CD4-positive, alpha-beta memory T cell (primary cell): ENCODE results near the gene SMIM1. TPM values are rescaled to one million over a fixed set of nuclear protein-coding genes. Genes with fewer than 3 reads are reported as not detected.
"Not testable (repeated sequence)": the region's sequence is repeated elsewhere in the genome, so short reads cannot be mapped to it uniquely, and the experiment has no call there.

Experiments
- CTCF ChIA-PET: fragments of 350-600 bp; sonication (Branson Sonifier 250); formaldehyde crosslinking; loops from one replicate; lab custom pipeline; 2021; ENCODE audit warnings: inconsistent platforms; ENCODE audit not compliant: partially characterized antibody; lab: Charles Lee
- POLR2A ChIA-PET: fragments of 350-600 bp; sonication (Branson Sonifier 250); formaldehyde crosslinking; loops from one replicate; lab custom pipeline; 2021; ENCODE audit not compliant: partially characterized antibody; lab: Charles Lee
- DNase-seq, 5 donors: peaks; one replicate each; pipeline versions ENCODE4 v3.0.0 to v3.0.0-alpha.2; 2020 to 2022; ENCODE audit warnings: mixed read lengths in 1 of 5
- H3K27ac ChIP-seq: one replicate; pipeline ENCODE4 v1.7.0; 2013; ENCODE audit warnings: low read depth, low read length
- H3K27me3 ChIP-seq: 2 replicates; pipeline ENCODE4 v1.7.0; 2013; ENCODE audit warnings: mild to moderate bottlenecking, low read length, moderate library complexity; ENCODE audit not compliant: insufficient read depth
- H3K36me3 ChIP-seq: 2 replicates; pipeline ENCODE4 v1.7.0; 2013; ENCODE audit warnings: mild to moderate bottlenecking, low read length, moderate library complexity; ENCODE audit not compliant: insufficient read depth
- H3K4me1 ChIP-seq: 2 replicates; pipeline ENCODE4 v1.7.0; 2013; ENCODE audit warnings: mild to moderate bottlenecking, low read length, moderate library complexity; ENCODE audit not compliant: insufficient read depth
- H3K4me3 ChIP-seq, 2 donors: one replicate each; pipeline ENCODE4 v1.7.0; 2013; ENCODE audit warnings: low read length in 2 of 2, mild to moderate bottlenecking in 1 of 2
- H3K9me3 ChIP-seq, 2 donors: one replicate each; pipeline ENCODE4 v1.7.0; 2013; ENCODE audit warnings: low read length in 2 of 2, control low read depth in 1 of 2; ENCODE audit not compliant: control insufficient read depth in 1 of 2
- H3K27ac Mint-ChIP-seq, 7 donors: one replicate each; pipeline ENCODE4 v1.8.0; 2020 to 2021; ENCODE audit warnings: mixed read lengths in 7 of 7, mild to moderate bottlenecking in 6 of 7, inconsistent platforms in 3 of 7, moderate library complexity in 3 of 7
- H3K27me3 Mint-ChIP-seq, 2 donors: one replicate each; pipeline ENCODE4 v1.8.0; 2020 to 2021; ENCODE audit warnings: mixed read lengths in 2 of 2
- H3K36me3 Mint-ChIP-seq, 2 donors: one replicate each; pipeline ENCODE4 v1.8.0; 2020 to 2021; ENCODE audit warnings: mixed read lengths in 2 of 2, inconsistent platforms in 1 of 2, mild to moderate bottlenecking in 1 of 2
- H3K4me1 Mint-ChIP-seq, 4 donors: one replicate each; pipeline ENCODE4 v1.8.0; 2020 to 2021; ENCODE audit warnings: mixed read lengths in 4 of 4, mild to moderate bottlenecking in 1 of 4
- H3K4me3 Mint-ChIP-seq, 8 donors: one replicate each; pipeline ENCODE4 v1.8.0; 2020 to 2021; ENCODE audit warnings: mixed read lengths in 8 of 8, mild to moderate bottlenecking in 7 of 8, moderate library complexity in 6 of 8, inconsistent platforms in 3 of 8
- H3K9me3 Mint-ChIP-seq, 8 donors: one replicate each; pipeline ENCODE4 v1.8.0; 2020 to 2021; ENCODE audit warnings: mixed read lengths in 8 of 8, mild to moderate bottlenecking in 5 of 8, inconsistent platforms in 3 of 8, moderate library complexity in 1 of 8
- intact Hi-C: fragments of 100-400 bp; cut with micrococcal nuclease; formaldehyde crosslinking; loops from one replicate; pipeline ENCODE4 v1.15.1; 2023
- polyA plus RNA-seq, 2 donors: library from polyadenylated mRNA; unstranded; fragments of 300-500 nt; fragmentation: Illumina TruSeq; gene quantifications; one replicate each; pipeline ENCODE4 v1.2.3, GENCODE V29; 2021
- total RNA-seq, 2 experiments: library from RNA; stranded (reverse); gene quantifications; one replicate each; pipeline ENCODE4 v1.2.3, GENCODE V29; 2021

Gene SMIM1
- total and polyA plus RNA-seq, 4 experiments from 2014 or later, result 0.52 to 4.7 (median 2.3) TPM

DNA sequence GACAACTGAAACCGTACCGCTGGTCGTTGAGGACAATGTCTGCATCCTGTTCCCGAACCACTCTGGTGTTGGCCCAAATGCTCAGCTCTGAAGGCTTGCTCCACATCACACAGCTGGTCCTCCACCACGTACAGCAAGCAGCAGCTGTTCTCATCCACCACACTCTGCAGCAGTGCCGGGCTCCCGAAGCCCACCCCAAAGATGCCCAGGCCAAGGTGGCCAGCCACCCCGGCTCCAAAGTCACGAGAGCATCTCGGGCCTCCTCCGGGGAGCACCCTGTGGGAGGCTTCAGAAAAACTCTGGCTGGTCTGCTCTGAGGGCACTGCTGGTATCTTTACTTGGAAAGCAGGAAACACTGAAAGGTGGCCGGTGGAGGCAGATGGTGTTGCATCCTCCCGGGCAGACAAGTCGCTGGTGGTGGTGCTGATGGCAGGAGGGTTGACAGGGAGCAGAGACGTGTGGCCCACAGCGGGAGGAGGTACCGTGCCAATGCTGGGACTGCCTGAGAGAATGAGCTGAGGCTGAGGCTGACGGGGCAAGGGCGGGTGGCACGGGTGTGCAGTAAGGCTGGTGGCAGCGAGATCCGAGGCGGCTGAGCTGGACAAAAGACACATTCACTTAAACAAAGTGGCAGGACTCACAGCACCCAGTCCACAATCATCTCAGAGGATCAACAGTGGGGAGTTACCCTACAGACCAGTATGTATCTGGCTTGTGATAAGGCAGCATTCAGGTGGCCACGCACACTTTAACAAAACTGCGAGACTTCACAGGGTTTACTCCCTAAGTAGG, 26.8 kb upstream of the SMIM1 start:
- Histone ChIP-seq H3K27me3 (no peaks in the 10 kb centered on the region), H3K9me3 (no peaks in the 10 kb centered on the region), H3K27ac (no peak overlapping the region), H3K36me3 (peaks cover 6% of the 10 kb centered on the region), H3K4me3 (no peak overlapping the region), H3K4me1 (peaks cover 17% of the 10 kb centered on the region)
- intact Hi-C loops, result no loop called here
- Mint-ChIP-seq H3K4me3 (peak overlapping the region; percentile 76 to 86 (median 80)), H3K9me3 (no peaks in the 10 kb centered on the region), H3K27ac (peak overlapping the region; percentile 12 to 91 (median 84)), H3K27me3 (no peaks in the 10 kb centered on the region), H3K36me3 (peaks cover 12 to 27% of the 10 kb centered on the region in 2 donors), H3K4me1 (peaks cover 21 to 41% (median 33%) of the 10 kb centered on the region in 4 donors)
- CTCF ChIA-PET, result no interaction called here
- peak in 1 of 5 donors; percentile 5 for DNase-seq
- POLR2A ChIA-PET, result no interaction called here

DNA sequence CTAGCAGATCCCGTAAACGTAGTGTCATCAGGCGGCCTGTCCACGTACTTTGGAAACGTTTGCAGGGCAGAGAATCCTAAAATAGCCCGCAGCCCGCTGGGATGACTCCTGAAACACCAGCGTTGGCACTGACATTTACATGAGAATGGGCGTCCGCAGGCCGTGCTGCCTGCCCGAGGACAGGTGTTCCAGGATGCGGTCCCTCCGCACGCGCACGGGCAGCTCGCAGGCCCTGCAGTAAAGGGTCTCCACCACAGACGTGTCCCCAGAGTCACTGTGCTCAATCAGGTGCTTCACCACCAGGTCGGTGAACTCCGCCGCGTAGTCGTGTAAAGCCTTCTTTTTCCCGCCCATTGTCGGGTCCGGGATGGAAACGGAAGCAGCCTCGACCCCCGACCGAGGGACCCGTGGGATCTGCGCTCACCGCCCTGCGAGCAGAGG, 26.1 kb upstream of the SMIM1 start:
- peak overlapping the region in 1 of 2 donors; percentile 57 for H3K4me3 ChIP-seq
- peaks cover 9 to 24% of the 10 kb centered on the region in 2 donors for H3K36me3 Mint-ChIP-seq
- POLR2A ChIA-PET, result interaction anchor here (0.6 kb wide), 1 partner anchor 29 kb away, joined by 3 read pairs; no protein-coding TSS in a partner anchor

DNA sequence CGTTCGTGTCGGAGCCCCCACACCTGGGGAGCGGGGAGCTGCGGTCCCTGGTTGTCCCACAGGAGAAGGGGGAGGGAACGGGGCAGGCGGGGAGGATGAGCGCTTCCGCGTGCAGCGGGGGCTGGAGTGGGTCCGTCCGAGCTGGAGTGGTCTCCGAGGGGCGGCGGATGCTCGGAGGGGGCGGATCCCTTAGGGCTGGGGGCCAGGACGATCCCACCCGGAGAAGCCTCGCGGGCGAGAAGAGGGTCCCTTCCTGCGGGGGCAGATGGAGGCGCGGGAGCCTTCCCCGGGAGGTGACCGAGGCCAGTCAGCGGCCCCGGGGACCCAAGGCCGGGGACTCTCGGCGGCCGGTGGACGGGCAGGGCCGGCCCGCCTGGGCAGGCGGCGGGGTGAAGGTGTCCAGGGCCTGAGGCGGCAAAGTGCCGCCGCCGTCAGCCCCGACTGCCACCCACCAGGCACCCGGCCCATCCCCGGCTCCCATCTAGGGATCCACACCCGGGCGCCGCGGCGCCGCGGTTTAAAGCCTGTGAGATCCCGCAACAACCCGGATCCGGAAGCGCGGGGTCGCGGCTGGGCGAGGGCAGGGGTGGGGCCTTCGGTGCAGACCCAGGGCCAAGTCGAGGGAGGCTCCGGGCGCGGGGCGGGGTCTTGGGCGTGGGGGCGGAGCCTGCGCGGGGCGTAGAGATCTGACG, 25.6 kb upstream of the SMIM1 start:
- Histone ChIP-seq H3K4me1 (peaks cover 17% of the 10 kb centered on the region), H3K27me3 (no peaks in the 10 kb centered on the region), H3K36me3 (peaks cover 6% of the 10 kb centered on the region), H3K4me3 (peak overlapping the region in 1 of 2 donors; percentile 57), H3K9me3 (no peaks in the 10 kb centered on the region), H3K27ac (peak overlapping the region; percentile 36)
- Mint-ChIP-seq H3K4me3 (peak overlapping the region; percentile 78 to 86 (median 80)), H3K27me3 (no peaks in the 10 kb centered on the region), H3K9me3 (no peaks in the 10 kb centered on the region), H3K36me3 (peaks cover 4 to 18% of the 10 kb centered on the region in 2 donors), H3K4me1 (peaks cover 21 to 41% (median 32%) of the 10 kb centered on the region in 4 donors), H3K27ac (peak overlapping the region in 6 of 7 donors; percentile 52 to 87 (median 78))
- intact Hi-C loops, result loop anchor here (1.0 kb wide), 2 partner anchors 25 to 49 kb away; partner anchors contain the start of genes LRRC47 and SMIM1
- ChIA-PET POLR2A (interaction anchor here (0.6 kb wide), 2 partner anchors 20 to 29 kb away, joined by 3 read pairs; no protein-coding TSS in a partner anchor), CTCF (no interaction called here)
- peak; percentile 81 to 89 (median 83) for DNase-seq

More for the DNA sequence above, 26.1 kb upstream of the SMIM1 start:
- peaks cover 17% of the 10 kb centered on the region for H3K4me1 ChIP-seq
- no peaks in the 10 kb centered on the region for H3K9me3 ChIP-seq
- H3K4me1 Mint-ChIP-seq, result peaks cover 21 to 41% (median 33%) of the 10 kb centered on the region in 4 donors
- peaks cover 6% of the 10 kb centered on the region for H3K36me3 ChIP-seq
- peak overlapping the region; percentile 70 to 87 (median 84) for H3K27ac Mint-ChIP-seq
- intact Hi-C loops, result no loop called here
- H3K9me3 Mint-ChIP-seq, result no peaks in the 10 kb centered on the region
- DNase-seq, result peak in 1 of 5 donors; percentile 8
- CTCF ChIA-PET, result no interaction called here
- H3K4me3 Mint-ChIP-seq, result peak overlapping the region; percentile 76 to 86 (median 80)
- H3K27ac ChIP-seq, result peak overlapping the region; percentile 36
- H3K27me3 Mint-ChIP-seq, result no peaks in the 10 kb centered on the region
- H3K27me3 ChIP-seq, result no peaks in the 10 kb centered on the region

DNA sequence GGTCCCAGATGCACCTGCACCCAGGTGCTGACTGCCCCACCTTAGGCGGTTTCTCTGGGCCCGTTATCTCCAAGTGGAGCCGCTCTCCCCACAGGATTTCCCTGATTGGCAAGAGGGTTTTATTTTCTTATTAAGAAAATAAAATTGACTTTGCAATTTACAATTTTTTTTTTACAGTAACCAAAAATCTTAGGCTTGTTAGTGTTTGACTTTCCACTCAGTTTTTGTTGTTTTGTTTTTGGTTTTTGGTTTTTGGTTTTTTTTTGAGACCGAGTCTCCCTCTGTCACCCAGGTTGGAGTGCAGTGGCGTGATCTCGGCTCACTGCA, 25.1 kb upstream of the SMIM1 start:
- Histone ChIP-seq H3K4me1 (peaks cover 17% of the 10 kb centered on the region), H3K27me3 (no peaks in the 10 kb centered on the region), H3K9me3 (no peaks in the 10 kb centered on the region), H3K4me3 (peak overlapping the region in 1 of 2 donors; percentile 57), H3K27ac (peak overlapping the region; percentile 36), H3K36me3 (peaks cover 3% of the 10 kb centered on the region)
- POLR2A ChIA-PET, result interaction anchor here (0.6 kb wide), 1 partner anchor 19 kb away, joined by 3 read pairs; no protein-coding TSS in a partner anchor
- H3K27ac Mint-ChIP-seq, result peak overlapping the region in 5 of 7 donors; percentile 52 to 85 (median 62)
- no peaks in the 10 kb centered on the region for H3K9me3 Mint-ChIP-seq
- CTCF ChIA-PET, result no interaction called here
- H3K4me1 Mint-ChIP-seq, result peaks cover 21 to 41% (median 32%) of the 10 kb centered on the region in 4 donors
- H3K4me3 Mint-ChIP-seq, result peak overlapping the region; percentile 65 to 79 (median 74)
- H3K27me3 Mint-ChIP-seq, result no peaks in the 10 kb centered on the region
- no peak for DNase-seq
- H3K36me3 Mint-ChIP-seq, result peaks cover 4 to 13% of the 10 kb centered on the region in 2 donors
- intact Hi-C loops, result loop anchor here (1.0 kb wide), 2 partner anchors 25 to 49 kb away; partner anchors contain the start of genes LRRC47 and SMIM1

DNA sequence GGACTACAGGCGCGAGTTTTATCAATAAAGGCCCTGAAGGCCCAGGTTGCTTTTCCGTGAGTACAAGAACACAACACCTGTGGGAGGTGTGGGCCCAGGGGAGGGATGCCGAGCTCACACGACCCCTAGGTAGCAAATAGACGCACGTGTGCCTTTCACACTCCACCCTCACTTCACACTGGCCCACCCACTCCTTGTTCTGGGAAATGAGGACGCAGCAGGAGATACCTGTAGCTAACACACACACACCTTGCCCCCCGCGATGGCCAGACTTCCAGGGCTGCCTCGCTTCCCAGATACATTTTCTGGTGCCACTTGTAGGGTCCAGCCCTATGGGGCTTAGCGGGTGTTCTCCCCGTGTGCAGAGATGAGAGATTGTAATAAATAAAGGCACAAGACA, 24.6 kb upstream of the SMIM1 start:
- CTCF ChIA-PET, result no interaction called here
- Histone ChIP-seq H3K27me3 (no peaks in the 10 kb centered on the region), H3K9me3 (no peaks in the 10 kb centered on the region), H3K27ac (no peak overlapping the region), H3K36me3 (no peaks in the 10 kb centered on the region), H3K4me1 (peaks cover 17% of the 10 kb centered on the region), H3K4me3 (peak overlapping the region in 1 of 2 donors; percentile 57)
- Mint-ChIP-seq H3K9me3 (no peaks in the 10 kb centered on the region), H3K4me3 (peak overlapping the region; percentile 48 to 77 (median 73)), H3K4me1 (peaks cover 21 to 41% (median 32%) of the 10 kb centered on the region in 4 donors), H3K27ac (peak overlapping the region in 5 of 7 donors; percentile 12 to 85 (median 58)), H3K27me3 (no peaks in the 10 kb centered on the region), H3K36me3 (peaks cover 4 to 10% of the 10 kb centered on the region in 2 donors)
- POLR2A ChIA-PET, result interaction anchor here (0.6 kb wide), 1 partner anchor 19 kb away, joined by 3 read pairs; no protein-coding TSS in a partner anchor
- intact Hi-C loops, result loop anchor here (1.0 kb wide), 2 partner anchors 24 to 48 kb away; partner anchors contain the start of genes LRRC47 and SMIM1
- no peak for DNase-seq

DNA sequence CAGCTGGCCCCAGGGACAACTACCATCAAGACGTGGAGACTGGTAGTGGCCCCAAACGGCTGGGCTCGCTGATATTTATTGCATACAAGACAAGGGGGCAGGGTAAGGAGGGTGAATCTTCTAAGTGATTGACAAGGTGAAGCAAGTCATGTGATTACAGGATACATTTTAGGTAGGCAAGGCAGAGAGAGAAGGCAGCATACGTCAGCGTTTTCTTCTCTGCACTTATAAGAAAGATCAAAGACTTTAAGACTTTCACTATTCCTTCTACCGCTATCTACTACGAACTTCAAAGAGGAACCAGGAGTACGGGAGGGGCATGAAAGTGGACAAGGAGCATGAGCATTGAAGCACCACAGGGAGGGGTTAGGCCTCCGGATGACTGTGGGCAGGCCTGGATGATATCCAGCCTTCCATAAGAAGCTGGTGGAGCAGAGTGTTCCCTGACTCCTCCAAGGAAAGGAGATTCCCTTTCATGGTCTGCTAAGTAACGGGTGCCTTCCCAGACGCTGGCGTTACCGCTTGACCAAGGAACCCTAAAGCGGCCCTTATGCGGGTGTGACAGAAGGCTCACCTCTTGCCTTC, 24.1 kb upstream of the SMIM1 start:
- H3K36me3 ChIP-seq, H3K9me3 ChIP-seq, H3K27me3 ChIP-seq, H3K4me3 ChIP-seq, H3K36me3 Mint-ChIP-seq, H3K27ac ChIP-seq, H3K9me3 Mint-ChIP-seq, DNase-seq, intact Hi-C loops, H3K27me3 Mint-ChIP-seq, POLR2A ChIA-PET: not testable (repeated sequence)
- Mint-ChIP-seq H3K27ac (peak overlapping the region in 3 of 7 donors; percentile 42 to 72 (median 58)), H3K4me3 (peak overlapping the region in 7 of 8 donors; percentile 31 to 77 (median 72)), H3K4me1 (peaks cover 18 to 37% (median 30%) of the 10 kb centered on the region in 4 donors)
- CTCF ChIA-PET, result interaction anchor here (1.0 kb wide), 1 partner anchor 9 kb away, joined by 3 read pairs; no protein-coding TSS in a partner anchor
- H3K4me1 ChIP-seq, result peaks cover 17% of the 10 kb centered on the region
